Large intestine (tissue), 3 donors: ENCODE data around the gene GTF3C5. TPM values are rescaled to one million over a fixed set of nuclear protein-coding genes. Genes with fewer than 3 reads are reported as not detected.
"Not testable (repeated sequence)": the region's sequence is repeated elsewhere in the genome, so short reads cannot be mapped to it uniquely, and the experiment has no call there.

Experiments
- DNase-seq, 2 donors: peaks; one replicate each; pipeline versions ENCODE4 v3.0.0 to v3.0.0-alpha.2; 2013
- H3K27ac ChIP-seq: one replicate; pipeline ENCODE4 v1.5.1; 2013; ENCODE audit warnings: low read length
- H3K27me3 ChIP-seq: 2 replicates; pipeline ENCODE4 v1.6.1; 2013; ENCODE audit warnings: low read length; ENCODE audit not compliant: control insufficient read depth, insufficient read depth
- H3K36me3 ChIP-seq: 2 replicates; pipeline ENCODE4 v1.6.1; 2013; ENCODE audit warnings: low read length; ENCODE audit not compliant: control insufficient read depth, insufficient read depth
- H3K4me1 ChIP-seq: one replicate; pipeline ENCODE4 v1.6.1; 2013; ENCODE audit warnings: low read length; ENCODE audit not compliant: control insufficient read depth, insufficient read depth
- H3K4me3 ChIP-seq: one replicate; pipeline ENCODE4 v1.5.1; 2013; ENCODE audit warnings: low read length
- H3K9me3 ChIP-seq: one replicate; pipeline ENCODE4 v1.6.1; 2013; ENCODE audit warnings: mild to moderate bottlenecking, low read depth, low read length, moderate library complexity; ENCODE audit not compliant: control insufficient read depth
- WGBS: methylation state at CpG from one replicate; pipeline ENCODE4 v1.1.5; 2013; ENCODE audit warnings: low lambda C conversion rate; ENCODE audit not compliant: insufficient coverage; 5-methylcytosine and 5-hydroxymethylcytosine counted together
- polyA plus RNA-seq: library from polyadenylated mRNA; unstranded; fragments of 120-200 nt; gene quantifications from one replicate; pipeline ENCODE4 v1.2.1, GENCODE V29; 2013

GTF3C5 gene
- polyA plus RNA-seq, 1 donor: 54.8 TPM

- Histone ChIP-seq H3K36me3 (peaks cover 23% of the 10 kb centered on the region), H3K27me3 (no peaks in the 10 kb centered on the region), H3K4me3 (no peak overlapping the region), H3K27ac (no peak overlapping the region), H3K9me3 (no peaks in the 10 kb centered on the region), H3K4me1 (peaks cover 6% of the 10 kb centered on the region)
- WGBS: no CpG with 5 or more reads among the region's 25 CpGs
- no peak for DNase-seq
Measured at GRCh38 chr9:133066181-133066983, 35.6 kb downstream of the GTF3C5 start.

GRCh38 chr9:133067006-133067405, 36.2 kb downstream of the GTF3C5 start:
- no peaks in the 10 kb centered on the region for H3K9me3 ChIP-seq
- DNase-seq: no peak
- peaks cover 3% of the 10 kb centered on the region for H3K4me1 ChIP-seq
- peaks cover 27% of the 10 kb centered on the region for H3K36me3 ChIP-seq
- no peak overlapping the region for H3K27ac ChIP-seq
- H3K27me3 ChIP-seq: no peaks in the 10 kb centered on the region
- no CpG with 5 or more reads among the region's 11 CpGs for WGBS
- H3K4me3 ChIP-seq: no peak overlapping the region

- Histone ChIP-seq H3K4me3 (no peak overlapping the region), H3K9me3 (no peaks in the 10 kb centered on the region), H3K27ac (no peak overlapping the region), H3K36me3 (peaks cover 27% of the 10 kb centered on the region), H3K4me1 (no peaks in the 10 kb centered on the region), H3K27me3 (no peaks in the 10 kb centered on the region)
- WGBS: 100% methylated on average over 1 of the region's 11 CpGs
- no peak for DNase-seq
Measured at GRCh38 chr9:133067813-133068212, 37.0 kb downstream of the GTF3C5 start.

- H3K27ac ChIP-seq, H3K4me1 ChIP-seq, DNase-seq, H3K4me3 ChIP-seq, H3K9me3 ChIP-seq, H3K27me3 ChIP-seq: not testable (repeated sequence)
- WGBS: no CpG with 5 or more reads among the region's 15 CpGs
- H3K36me3 ChIP-seq: peaks cover 27% of the 10 kb centered on the region
Measured at GRCh38 chr9:133068431-133068830, 37.6 kb downstream of the GTF3C5 start.

- not testable (repeated sequence) for DNase-seq, H3K9me3 ChIP-seq, H3K4me3 ChIP-seq, H3K27me3 ChIP-seq, H3K27ac ChIP-seq
- no CpG with 5 or more reads among the region's 17 CpGs for WGBS
- Histone ChIP-seq H3K36me3 (peaks cover 21% of the 10 kb centered on the region), H3K4me1 (peaks cover 12% of the 10 kb centered on the region)
Measured at GRCh38 chr9:133070500-133070961, 39.7 kb downstream of the GTF3C5 start.

- no CpG with 5 or more reads among the region's 31 CpGs for WGBS
- Histone ChIP-seq H3K36me3 (peaks cover 18% of the 10 kb centered on the region), H3K4me1 (peaks cover 16% of the 10 kb centered on the region)
- DNase-seq, H3K27me3 ChIP-seq, H3K27ac ChIP-seq, H3K9me3 ChIP-seq, H3K4me3 ChIP-seq: not testable (repeated sequence)
Measured at GRCh38 chr9:133070985-133071384, 40.2 kb downstream of the GTF3C5 start.

- Histone ChIP-seq H3K36me3 (peaks cover 12% of the 10 kb centered on the region), H3K4me1 (peaks cover 22% of the 10 kb centered on the region), H3K4me3 (no peak overlapping the region), H3K27ac (no peak overlapping the region), H3K9me3 (no peaks in the 10 kb centered on the region), H3K27me3 (no peaks in the 10 kb centered on the region)
- 100% methylated on average over 2 of the region's 33 CpGs for WGBS
- no peak for DNase-seq
Measured at GRCh38 chr9:133071484-133072150, 40.8 kb downstream of the GTF3C5 start.

- no CpG with 5 or more reads among the region's 5 CpGs for WGBS
- H3K27ac ChIP-seq, H3K9me3 ChIP-seq, H3K27me3 ChIP-seq, H3K4me3 ChIP-seq, H3K36me3 ChIP-seq, DNase-seq: not testable (repeated sequence)
- peaks cover 28% of the 10 kb centered on the region for H3K4me1 ChIP-seq
Measured at GRCh38 chr9:133072210-133072609, 41.4 kb downstream of the GTF3C5 start.

- DNase-seq: no peak
- no peaks in the 10 kb centered on the region for H3K9me3 ChIP-seq
- H3K4me3 ChIP-seq: no peak overlapping the region
- peaks cover 4% of the 10 kb centered on the region for H3K36me3 ChIP-seq
- 100% methylated on average over 1 of the region's 12 CpGs for WGBS
- H3K27me3 ChIP-seq: no peaks in the 10 kb centered on the region
- H3K4me1 ChIP-seq: peaks cover 39% of the 10 kb centered on the region
- no peak overlapping the region for H3K27ac ChIP-seq
Measured at GRCh38 chr9:133073086-133074014, 42.6 kb downstream of the GTF3C5 start.

- H3K27ac ChIP-seq: peak overlapping the region; percentile 37
- H3K36me3 ChIP-seq: peaks cover 4% of the 10 kb centered on the region
- H3K4me3 ChIP-seq: no peak overlapping the region
- no peaks in the 10 kb centered on the region for H3K9me3 ChIP-seq
- peaks cover 46% of the 10 kb centered on the region for H3K4me1 ChIP-seq
- no CpG with 5 or more reads among the region's 8 CpGs for WGBS
- DNase-seq: peak in 1 of 2 donors; percentile 59
- H3K27me3 ChIP-seq: no peaks in the 10 kb centered on the region
Measured at GRCh38 chr9:133074111-133074651, 43.4 kb downstream of the GTF3C5 start.
